RPMI7951 (cell line): ENCODE measurements around the gene CNIH2. TPM values are rescaled to one million over a fixed set of nuclear protein-coding genes. Genes with fewer than 3 reads are reported as not detected.
"Not testable (repeated sequence)": the region's sequence is repeated elsewhere in the genome, so short reads cannot be mapped to it uniquely, and the experiment has no call there.

ENCODE experiments used
- DNase-seq: peaks from one replicate; pipeline ENCODE4 v3.0.0-alpha.2; 2012; ENCODE audit warnings: low read depth
- total RNA-seq: library from RNA; depleted of rRNA; stranded (reverse); fragments of >200 nt; shearing (Covaris generic); gene quantifications from 2 replicates; pipeline ENCODE4 v1.2.3, GENCODE V29; 2014; rRNA removed

Gene CNIH2
- 6.0 and 9.3 TPM in 2 replicates for total RNA-seq

- DNase-seq = no peak
Observed at GRCh38 chr11:66277471-66278362, at the start of gene CNIH2. CNIH2 (plus strand) TSS chr11:66278175; CDS start chr11:66278457, 282 bp downstream.

- no peak for DNase-seq
Observed at GRCh38 chr11:66228521-66228920, 49.5 kb upstream of the CNIH2 start.

DNA sequence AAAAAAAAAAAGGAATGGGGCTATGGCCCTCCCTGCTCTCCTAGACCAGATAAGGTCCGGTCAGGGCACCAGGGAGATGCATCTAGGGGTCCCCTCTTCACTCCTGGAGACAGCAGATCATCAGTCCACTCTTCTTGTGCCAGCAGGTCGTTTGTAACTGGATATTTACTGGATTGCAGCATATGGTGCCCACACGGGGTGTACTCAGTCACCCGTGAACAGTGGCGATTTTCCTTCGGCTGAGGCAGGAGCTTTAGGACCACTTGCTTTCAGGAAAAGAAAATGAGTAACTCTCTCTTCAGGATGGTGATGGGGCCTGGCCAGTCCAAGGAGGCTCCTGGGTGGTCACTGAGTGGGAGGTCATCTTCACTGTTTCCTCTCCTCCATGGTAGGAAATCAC is 47.8 kb upstream of the CNIH2 start:
- no peak for DNase-seq

GRCh38 chr11:66230978-66231377 is 47.0 kb upstream of the CNIH2 start:
- no peak for DNase-seq

GRCh38 chr11:66231561-66231960 is 46.4 kb upstream of the CNIH2 start:
- no peak for DNase-seq

- no peak for DNase-seq
Observed at GRCh38 chr11:66232769-66233168, 45.2 kb upstream of the CNIH2 start.

- DNase-seq = no peak
Observed at GRCh38 chr11:66233301-66233700, 44.7 kb upstream of the CNIH2 start.

- no peak for DNase-seq
Observed at GRCh38 chr11:66235141-66235540, 42.8 kb upstream of the CNIH2 start.

DNA sequence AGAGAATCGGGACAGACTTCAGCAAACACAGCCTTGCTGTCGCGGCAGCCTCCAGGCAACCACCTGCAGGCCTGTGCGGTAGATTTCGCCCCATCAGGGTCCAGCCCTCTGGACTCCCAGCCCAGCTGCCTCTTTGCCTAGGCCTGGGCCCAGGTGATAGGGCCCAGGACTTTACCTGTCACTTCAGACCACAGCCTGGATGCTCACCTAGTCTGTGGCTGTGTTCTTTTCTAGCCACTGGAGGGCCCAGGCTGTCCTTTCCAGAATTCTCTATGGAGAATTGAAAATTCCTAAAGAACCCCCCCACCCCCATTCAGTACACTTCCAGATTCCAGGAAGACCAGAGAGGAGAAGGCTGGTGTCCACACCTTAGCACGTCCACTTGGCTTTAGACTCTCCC is 40.1 kb upstream of the CNIH2 start:
- DNase-seq = no peak

DNA sequence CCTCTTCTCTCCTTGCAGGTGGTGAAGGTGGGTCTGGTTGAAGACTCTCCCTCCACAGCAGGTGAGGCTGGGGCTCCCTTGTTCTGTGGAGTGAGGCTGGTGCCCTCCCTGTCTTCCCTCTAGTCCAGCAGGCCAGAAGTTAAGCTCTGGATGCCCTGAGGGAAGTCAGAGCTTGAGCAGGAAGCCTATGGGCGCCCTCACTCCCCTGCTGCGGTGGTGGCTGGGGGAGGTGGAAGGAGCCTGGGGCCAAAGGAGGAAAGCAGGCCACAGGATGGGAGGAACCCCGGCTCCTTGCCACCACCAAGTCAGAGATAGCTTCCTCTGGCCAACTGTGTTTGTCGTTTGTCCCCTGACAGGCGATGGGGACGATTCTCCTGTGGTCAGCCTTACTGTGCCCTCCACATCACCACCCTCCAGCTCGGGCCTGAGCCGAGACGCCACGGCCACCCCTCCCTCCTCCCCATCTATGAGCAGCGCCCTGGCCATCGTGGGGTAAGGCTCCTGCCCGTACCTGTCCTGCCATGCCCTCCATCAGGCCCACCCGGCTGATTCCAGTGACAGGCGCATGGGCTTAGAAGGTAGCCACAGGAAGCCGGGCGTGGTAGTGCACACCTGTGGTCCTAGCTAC is 39.1 kb upstream of the CNIH2 start:
- no peak for DNase-seq

- no peak for DNase-seq
Observed at GRCh38 chr11:66239511-66239910, 38.5 kb upstream of the CNIH2 start.

- DNase-seq = no peak
Observed at GRCh38 chr11:66239998-66240780, 37.8 kb upstream of the CNIH2 start.

GRCh38 chr11:66240781-66241136 is 37.2 kb upstream of the CNIH2 start:
- DNase-seq = no peak

GRCh38 chr11:66242095-66242765 is 35.7 kb upstream of the CNIH2 start:
- DNase-seq = no peak

GRCh38 chr11:66243782-66244535 is 34.0 kb upstream of the CNIH2 start:
- DNase-seq = no peak

DNA sequence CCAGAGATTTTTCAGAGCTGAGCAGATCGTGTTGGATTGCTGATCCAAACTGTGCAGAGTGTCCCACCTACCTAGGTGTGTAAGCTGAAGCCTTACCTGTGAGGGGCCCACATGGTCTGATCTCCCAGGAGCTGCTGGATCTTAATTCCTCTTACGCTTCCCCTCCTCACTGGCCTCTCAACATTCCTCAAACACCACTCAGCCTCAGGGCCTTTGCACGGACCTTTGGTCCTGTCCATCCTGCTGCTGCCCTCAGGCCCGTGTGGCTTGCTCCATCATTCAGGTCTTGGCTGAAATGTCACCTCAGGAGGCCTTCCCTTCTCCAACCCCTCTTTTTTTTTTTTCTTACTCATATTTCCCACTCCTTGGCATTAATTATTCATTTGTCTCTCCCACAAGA is 30.7 kb upstream of the CNIH2 start:
- no peak for DNase-seq

- no peak for DNase-seq
Observed at GRCh38 chr11:66247801-66248200, 30.2 kb upstream of the CNIH2 start.

- no peak for DNase-seq
Observed at GRCh38 chr11:66248903-66249302, 29.1 kb upstream of the CNIH2 start.

DNA sequence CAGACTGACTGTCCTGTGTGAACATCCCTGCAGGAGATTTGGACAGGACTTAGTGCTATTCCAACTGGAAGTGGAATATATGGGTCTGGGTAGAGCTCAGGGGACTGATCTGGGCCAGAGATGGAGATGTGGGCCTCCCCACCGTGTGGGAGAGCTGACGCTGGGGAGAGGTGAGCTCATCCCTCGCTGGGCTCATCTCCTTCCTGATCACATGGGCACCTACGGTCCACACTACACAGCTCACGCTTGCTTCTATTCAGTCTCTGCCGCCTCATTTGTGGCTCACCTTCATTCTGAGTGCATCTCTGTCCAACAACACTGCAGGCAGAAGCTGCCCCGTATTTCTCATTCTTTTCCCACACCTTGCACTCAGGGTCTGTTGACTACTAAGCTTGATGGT is 26.2 kb upstream of the CNIH2 start:
- DNase-seq = no peak

GRCh38 chr11:66253081-66253480 is 24.9 kb upstream of the CNIH2 start:
- DNase-seq = not testable (repeated sequence)

DNA sequence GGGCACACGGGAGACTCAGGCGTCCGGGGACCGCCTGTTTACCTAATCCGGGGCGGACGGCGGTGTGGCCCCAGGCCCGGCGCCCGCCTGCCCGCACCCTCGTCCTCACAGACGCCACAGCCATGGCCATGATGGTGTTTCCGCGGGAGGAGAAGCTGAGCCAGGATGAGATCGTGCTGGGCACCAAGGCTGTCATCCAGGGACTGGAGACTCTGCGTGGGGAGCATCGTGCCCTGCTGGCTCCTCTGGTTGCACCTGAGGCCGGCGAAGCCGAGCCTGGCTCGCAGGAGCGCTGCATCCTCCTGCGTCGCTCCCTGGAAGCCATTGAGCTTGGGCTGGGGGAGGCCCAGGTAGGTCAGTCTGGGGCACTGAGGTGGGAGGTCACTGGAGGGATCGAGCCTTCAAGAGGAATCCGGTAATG is 19.5 kb upstream of the CNIH2 start:
- DNase-seq = no peak
